Measurements from ENCODE around the gene IWS1. TPM values are rescaled to one million over a fixed set of nuclear protein-coding genes. Genes with fewer than 3 reads are reported as not detected.

Gene IWS1
- total and polyA plus RNA-seq, 10 donors, result 18.8 to 59.7 (median 43.3) TPM

GRCh38 chr2:127448526-127448925 lies 77.8 kb downstream of the IWS1 start:
- TF ChIP-seq POLR2AphosphoS5 (IDR thresholded peaks at IDR 0.05) (no peak), CTCF (IDR thresholded peaks at IDR 0.05 in 8 of 11, conservative IDR thresholded peaks at IDR 0.05 in 3 of 11) (no peak), POLR2A (IDR thresholded peaks at IDR 0.05) (no peak)
- Histone ChIP-seq H3K27me3 (replicated peaks in 1 of 7) (no peaks in the 10 kb centered on the region), H3K9me3 (peaks cover 0 to 17% (median 11%) of the 10 kb centered on the region in 8 donors), H3K4me3 (no peak overlapping the region), H3K4me1 (no peaks in the 10 kb centered on the region), H3K36me3 (peaks cover 0 to 11% (median 0%) of the 10 kb centered on the region in 6 donors), H3K27ac (no peak overlapping the region)
- intact Hi-C loops (cut with DNase I; ENCODE audit: low total_unique reads), result no loop called here
- 90 to 99% (median 98%) methylated on average over 2 of the region's 2 CpGs for WGBS, 5 donors
- DNase-seq, result no peak

- TF ChIP-seq POLR2A (IDR thresholded peaks at IDR 0.05) (no peak), POLR2AphosphoS5 (IDR thresholded peaks at IDR 0.05) (no peak), CTCF (IDR thresholded peaks at IDR 0.05 in 8 of 11, conservative IDR thresholded peaks at IDR 0.05 in 3 of 11) (no peak)
- no peak overlapping the region for H3K27ac ChIP-seq
- H3K36me3 ChIP-seq, result no peaks in the 10 kb centered on the region
- no peaks in the 10 kb centered on the region for H3K4me1 ChIP-seq
- peaks cover 0 to 32% (median 23%) of the 10 kb centered on the region in 8 donors for H3K9me3 ChIP-seq
- intact Hi-C loops (cut with DNase I; ENCODE audit: low total_unique reads), result no loop called here
- no peak for DNase-seq
- WGBS, 5 donors, result 65 to 91% (median 81%) methylated on average over 4 to 5 of the region's 5 CpGs
- no peaks in the 10 kb centered on the region for H3K27me3 ChIP-seq (replicated peaks in 1 of 7)
- H3K4me3 ChIP-seq, result no peak overlapping the region
Measured at GRCh38 chr2:127439343-127439742, 86.9 kb downstream of the IWS1 start.

- 78 to 91% (median 84%) methylated on average over 13 of the region's 13 CpGs for WGBS, 5 donors
- H3K4me1 ChIP-seq, result no peaks in the 10 kb centered on the region
- TF ChIP-seq POLR2AphosphoS5 (IDR thresholded peaks at IDR 0.05) (no peak), CTCF (IDR thresholded peaks at IDR 0.05 in 8 of 11, conservative IDR thresholded peaks at IDR 0.05 in 3 of 11) (no peak), POLR2A (IDR thresholded peaks at IDR 0.05) (no peak)
- intact Hi-C loops (cut with DNase I; ENCODE audit: low total_unique reads), result no loop called here
- H3K27ac ChIP-seq, result no peak overlapping the region
- no peaks in the 10 kb centered on the region for H3K27me3 ChIP-seq (replicated peaks in 1 of 7)
- no peak for DNase-seq
- no peaks in the 10 kb centered on the region for H3K36me3 ChIP-seq
- peaks cover 0 to 29% (median 21%) of the 10 kb centered on the region in 8 donors for H3K9me3 ChIP-seq
- no peak overlapping the region for H3K4me3 ChIP-seq
Measured at GRCh38 chr2:127437781-127438726, 88.2 kb downstream of the IWS1 start.

GRCh38 chr2:127437056-127437455 lies 89.2 kb downstream of the IWS1 start:
- Histone ChIP-seq H3K27ac (no peak overlapping the region), H3K4me1 (no peaks in the 10 kb centered on the region), H3K4me3 (no peak overlapping the region), H3K36me3 (no peaks in the 10 kb centered on the region), H3K27me3 (replicated peaks in 1 of 7) (no peaks in the 10 kb centered on the region), H3K9me3 (peaks cover 0 to 29% (median 21%) of the 10 kb centered on the region in 8 donors)
- WGBS, 5 donors, result 88 to 95% (median 91%) methylated on average over 9 of the region's 9 CpGs
- intact Hi-C loops (cut with DNase I; ENCODE audit: low total_unique reads), result no loop called here
- DNase-seq, result no peak
- TF ChIP-seq POLR2AphosphoS5 (IDR thresholded peaks at IDR 0.05) (no peak), CTCF (IDR thresholded peaks at IDR 0.05 in 8 of 11, conservative IDR thresholded peaks at IDR 0.05 in 3 of 11) (no peak), POLR2A (IDR thresholded peaks at IDR 0.05) (no peak)
